ENCODE measurements around the gene TAF10.

Gene TAF10

GRCh38 chr11:6599881-6600390 is 12.1 kb downstream of the TAF10 start:
- H3K36me3 Mint-ChIP-seq (ENCODE audit: low read depth) = peaks cover 39% of the 10 kb centered on the region
- H3K4me1 Mint-ChIP-seq = no peaks in the 10 kb centered on the region
- no peaks in the 10 kb centered on the region for H3K9me3 Mint-ChIP-seq
- no peaks in the 10 kb centered on the region for H3K27me3 Mint-ChIP-seq (ENCODE audit: low read depth)
- H3K4me3 Mint-ChIP-seq = peak overlapping the region in 2 of 3 experiments; percentile 46 to 48
- no peak overlapping the region for H3K27ac Mint-ChIP-seq
- no peak for TF ChIP-seq CTCF (IDR thresholded peaks at IDR 0.05; ENCODE audit: unreplicated experiment in 3 of 3)

- peak overlapping the region in 2 of 3 experiments; percentile 46 to 48 for H3K4me3 Mint-ChIP-seq
- peaks cover 40% of the 10 kb centered on the region for H3K36me3 Mint-ChIP-seq (ENCODE audit: low read depth)
- H3K27ac Mint-ChIP-seq = no peak overlapping the region
- H3K4me1 Mint-ChIP-seq = no peaks in the 10 kb centered on the region
- TF ChIP-seq CTCF (IDR thresholded peaks at IDR 0.05; ENCODE audit: unreplicated experiment in 3 of 3) = no peak
- no peaks in the 10 kb centered on the region for H3K9me3 Mint-ChIP-seq
- no peaks in the 10 kb centered on the region for H3K27me3 Mint-ChIP-seq (ENCODE audit: low read depth)
Measured at GRCh38 chr11:6599449-6599848, 12.6 kb downstream of the TAF10 start.

GRCh38 chr11:6598555-6598954 is 13.5 kb downstream of the TAF10 start:
- Mint-ChIP-seq H3K4me1 (no peaks in the 10 kb centered on the region), H3K27ac (no peak overlapping the region), H3K4me3 (peak overlapping the region in 1 of 3 experiments; percentile 48), H3K27me3 (ENCODE audit: low read depth) (no peaks in the 10 kb centered on the region), H3K36me3 (ENCODE audit: low read depth) (peaks cover 47% of the 10 kb centered on the region), H3K9me3 (no peaks in the 10 kb centered on the region)
- no peak for TF ChIP-seq CTCF (IDR thresholded peaks at IDR 0.05; ENCODE audit: unreplicated experiment in 3 of 3)

GRCh38 chr11:6596239-6596877 is 15.7 kb downstream of the TAF10 start:
- Mint-ChIP-seq H3K27me3 (ENCODE audit: low read depth) (no peaks in the 10 kb centered on the region), H3K4me1 (no peaks in the 10 kb centered on the region), H3K4me3 (no peak overlapping the region), H3K36me3 (ENCODE audit: low read depth) (peaks cover 50% of the 10 kb centered on the region), H3K27ac (no peak overlapping the region), H3K9me3 (no peaks in the 10 kb centered on the region)
- TF ChIP-seq CTCF (IDR thresholded peaks at IDR 0.05; ENCODE audit: unreplicated experiment in 3 of 3) = no peak

- Mint-ChIP-seq H3K4me1 (no peaks in the 10 kb centered on the region), H3K36me3 (ENCODE audit: low read depth) (peaks cover 44% of the 10 kb centered on the region), H3K4me3 (no peak overlapping the region), H3K9me3 (no peaks in the 10 kb centered on the region), H3K27me3 (ENCODE audit: low read depth) (no peaks in the 10 kb centered on the region), H3K27ac (no peak overlapping the region)
- no peak for TF ChIP-seq CTCF (IDR thresholded peaks at IDR 0.05; ENCODE audit: unreplicated experiment in 3 of 3)
Measured at GRCh38 chr11:6594142-6594768, 17.8 kb downstream of the TAF10 start.

GRCh38 chr11:6588018-6588417 is 24.0 kb downstream of the TAF10 start:
- Mint-ChIP-seq H3K4me1 (no peaks in the 10 kb centered on the region), H3K9me3 (peaks cover 20% of the 10 kb centered on the region), H3K36me3 (ENCODE audit: low read depth) (peaks cover 35% of the 10 kb centered on the region), H3K4me3 (no peak overlapping the region), H3K27ac (no peak overlapping the region), H3K27me3 (ENCODE audit: low read depth) (no peaks in the 10 kb centered on the region)
- no peak for TF ChIP-seq CTCF (IDR thresholded peaks at IDR 0.05; ENCODE audit: unreplicated experiment in 3 of 3)
